ENCODE results near the gene RAI1.

The RAI1 gene

GRCh38 chr17:17855976-17856375, 174.7 kb downstream of the RAI1 start:
- no peak for DNase-seq (ENCODE audit: low spot score)
- TF ChIP-seq CTCF (IDR thresholded peaks at IDR 0.05; ENCODE audit: extremely low read depth, missing control alignments): no peak

GRCh38 chr17:17856386-17856785, 175.1 kb downstream of the RAI1 start:
- no peak for DNase-seq (ENCODE audit: low spot score)
- no peak for TF ChIP-seq CTCF (IDR thresholded peaks at IDR 0.05; ENCODE audit: extremely low read depth, missing control alignments)

GRCh38 chr17:17857496-17857895, 176.2 kb downstream of the RAI1 start:
- no peak for DNase-seq (ENCODE audit: low spot score)
- TF ChIP-seq CTCF (IDR thresholded peaks at IDR 0.05; ENCODE audit: extremely low read depth, missing control alignments): no peak

- DNase-seq (ENCODE audit: low spot score): peak; percentile 79
- TF ChIP-seq CTCF (IDR thresholded peaks at IDR 0.05; ENCODE audit: extremely low read depth, missing control alignments): peak; percentile 93
These were observed 178.9 kb downstream of the RAI1 start for GRCh38 chr17:17859909-17860765.

- TF ChIP-seq CTCF (IDR thresholded peaks at IDR 0.05; ENCODE audit: extremely low read depth, missing control alignments): no peak
- DNase-seq (ENCODE audit: low spot score): no peak
These were observed 179.5 kb downstream of the RAI1 start for GRCh38 chr17:17860766-17861107.

Data from GM20000 (cell line).